Gastrocnemius medialis (tissue), 4 donors: ENCODE measurements around the gene NOTCH1.

Experiments
- POLR2A ChIP-seq, 2 donors: fragments of 450-650 bp; IDR thresholded peaks; one replicate each; pipeline ENCODE4 v1.6.1; 2017; ENCODE audit warnings: antibody characterized with exemption in 2 of 2, mild to moderate bottlenecking in 2 of 2, moderate library complexity in 2 of 2
- TF ChIP-seq, protein P1 (sequence below), 5 experiments: fragments of 450-650 bp in 3 of 5; fragments of 200-600 bp in 2 of 5; sonication (generic) in 2 of 5; IDR thresholded peaks in 4 of 5; conservative IDR thresholded peaks in 1 of 5; 1 replicate in 4 of 5; 2 replicates in 1 of 5; pipeline ENCODE4 v1.5.1; 2016 to 2019; ENCODE audit warnings: antibody characterized with exemption in 5 of 5, mild to moderate bottlenecking in 3 of 5, moderate library complexity in 3 of 5

- TF ChIP-seq, protein P1, sequence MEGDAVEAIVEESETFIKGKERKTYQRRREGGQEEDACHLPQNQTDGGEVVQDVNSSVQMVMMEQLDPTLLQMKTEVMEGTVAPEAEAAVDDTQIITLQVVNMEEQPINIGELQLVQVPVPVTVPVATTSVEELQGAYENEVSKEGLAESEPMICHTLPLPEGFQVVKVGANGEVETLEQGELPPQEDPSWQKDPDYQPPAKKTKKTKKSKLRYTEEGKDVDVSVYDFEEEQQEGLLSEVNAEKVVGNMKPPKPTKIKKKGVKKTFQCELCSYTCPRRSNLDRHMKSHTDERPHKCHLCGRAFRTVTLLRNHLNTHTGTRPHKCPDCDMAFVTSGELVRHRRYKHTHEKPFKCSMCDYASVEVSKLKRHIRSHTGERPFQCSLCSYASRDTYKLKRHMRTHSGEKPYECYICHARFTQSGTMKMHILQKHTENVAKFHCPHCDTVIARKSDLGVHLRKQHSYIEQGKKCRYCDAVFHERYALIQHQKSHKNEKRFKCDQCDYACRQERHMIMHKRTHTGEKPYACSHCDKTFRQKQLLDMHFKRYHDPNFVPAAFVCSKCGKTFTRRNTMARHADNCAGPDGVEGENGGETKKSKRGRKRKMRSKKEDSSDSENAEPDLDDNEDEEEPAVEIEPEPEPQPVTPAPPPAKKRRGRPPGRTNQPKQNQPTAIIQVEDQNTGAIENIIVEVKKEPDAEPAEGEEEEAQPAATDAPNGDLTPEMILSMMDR (IDR thresholded peaks at IDR 0.05 in 4 of 5, conservative IDR thresholded peaks at IDR 0.05 in 1 of 5), result no peak
- no peak for TF ChIP-seq POLR2A (IDR thresholded peaks at IDR 0.05)
Observed at GRCh38 chr9:136533775-136534157, 12.1 kb downstream of the NOTCH1 start.
